H1 (cell line): ENCODE results near the gene ELMO3. TPM values are rescaled to one million over a fixed set of nuclear protein-coding genes. Genes with fewer than 3 reads are reported as not detected.

Experiments used
- CTCF ChIA-PET: fragments of 300-600 bp; sonication (Branson Sonifier 250); formaldehyde crosslinking; loops from one replicate; lab custom pipeline; 2021; ENCODE audit not compliant: partially characterized antibody; lab: Charles Lee
- POLR2A ChIA-PET: fragments of 300-600 bp; sonication (Branson Sonifier 250); formaldehyde crosslinking; loops from one replicate; lab custom pipeline; 2021; ENCODE audit warnings: inconsistent platforms; ENCODE audit not compliant: partially characterized antibody; lab: Charles Lee
- DNase-seq, 2 experiments: peaks; one replicate each; pipeline versions ENCODE4 v3.0.0 to v3.0.0-alpha.2; 2010 to 2022; ENCODE audit warnings: low spot score in 2 of 2, low read depth in 1 of 2, mixed read lengths in 1 of 2
- FAIRE-seq: peaks from 2 replicates; lab custom pipeline; 2011; peaks lifted over from hg19 to GRCh38; lab: Jason Lieb, UNC
- H2AFZ ChIP-seq: 2 replicates; pipeline ENCODE4 v1.8.1; 2012; ENCODE audit warnings: low read length, inconsistent platforms
- H2AK5ac ChIP-seq: 2 replicates; pipeline ENCODE4 v1.6.1; 2013; ENCODE audit warnings: low read depth, low read length
- H2BK120ac ChIP-seq: replicated peaks from 2 replicates; pipeline ENCODE3; 2013; ENCODE audit warnings: low read depth, low read length, inconsistent platforms
- H2BK12ac ChIP-seq: 2 replicates; pipeline ENCODE4 v1.6.1; 2013; ENCODE audit warnings: low read depth, low read length
- H2BK15ac ChIP-seq: 2 replicates; pipeline ENCODE4 v1.6.1; 2013; ENCODE audit warnings: low read length
- H2BK20ac ChIP-seq: 2 replicates; pipeline ENCODE4 v1.6.1; 2013; ENCODE audit warnings: low read length
- H2BK5ac ChIP-seq: 2 replicates; pipeline ENCODE4 v1.6.1; 2013; ENCODE audit warnings: low read depth, low read length
- H3K14ac ChIP-seq: 2 replicates; pipeline ENCODE4 v1.6.1; 2013; ENCODE audit warnings: inconsistent platforms; ENCODE audit not compliant: insufficient read length
- H3K18ac ChIP-seq: 2 replicates; pipeline ENCODE4 v1.6.1; 2013; ENCODE audit warnings: low read length; ENCODE audit errors: extremely low read depth
- H3K23ac ChIP-seq: 2 replicates; pipeline ENCODE4 v1.6.1; 2013; ENCODE audit warnings: inconsistent platforms; ENCODE audit not compliant: insufficient read length
- H3K23me2 ChIP-seq: 2 replicates; pipeline ENCODE4 v1.6.1; 2013; ENCODE audit warnings: low read depth, low read length
- H3K27ac ChIP-seq: 2 replicates; pipeline ENCODE4 v1.6.1; 2011; ENCODE audit warnings: low read depth, low read length, inconsistent platforms
- H3K27me3 ChIP-seq, 4 experiments: replicated peaks in 1 of 4; 1 replicate in 1 of 4; 2 replicates in 3 of 4; pipeline versions ENCODE4 v1.6.1 to v1.8.1; 2011 to 2013; ENCODE audit warnings: low read length in 3 of 4, mild to moderate bottlenecking in 3 of 4, inconsistent platforms in 2 of 4, mixed read lengths in 2 of 4, moderate library complexity in 1 of 4; ENCODE audit not compliant: control insufficient read depth in 3 of 4, insufficient read depth in 3 of 4; ENCODE audit errors: extremely low read depth in 1 of 4
- H3K36me3 ChIP-seq, 4 experiments: 2 replicates each; pipeline versions ENCODE4 v1.6.1 to v1.8.1; 2011 to 2013; ENCODE audit warnings: mild to moderate bottlenecking in 4 of 4, low read length in 3 of 4, moderate library complexity in 2 of 4, control low read depth in 1 of 4, inconsistent platforms in 1 of 4; ENCODE audit not compliant: insufficient read depth in 4 of 4, control insufficient read depth in 2 of 4
- H3K4ac ChIP-seq: replicated peaks from 2 replicates; pipeline ENCODE3; 2013; ENCODE audit warnings: low read length, low read depth, mixed read lengths, inconsistent platforms; ENCODE audit not compliant: insufficient read length
- H3K4me1 ChIP-seq, 4 experiments: replicated peaks in 1 of 4; 1 replicate in 1 of 4; 2 replicates in 3 of 4; pipeline versions ENCODE4 v1.6.1 to v1.8.1; 2011 to 2013; ENCODE audit warnings: low read length in 3 of 4, inconsistent platforms in 2 of 4, mixed read lengths in 1 of 4; ENCODE audit not compliant: insufficient read depth in 4 of 4, control insufficient read depth in 3 of 4
- H3K4me2 ChIP-seq, 2 experiments: 2 replicates each; pipeline versions ENCODE4 v1.6.1 to v1.8.1; 2011 to 2013; ENCODE audit warnings: low read depth in 2 of 2, low read length in 2 of 2, control low read depth in 1 of 2, inconsistent platforms in 1 of 2, mild to moderate bottlenecking in 1 of 2; ENCODE audit not compliant: insufficient read depth in 1 of 2
- H3K4me3 ChIP-seq, 4 experiments: fragments of 200-600, 300-600 bp in 1 of 4; sonication (generic), shearing (Covaris generic), sonication (Bioruptor Twin) in 1 of 4; 2 replicates each; pipeline versions ENCODE4 v1.5.1 to v1.8.1; 2011 to 2016; ENCODE audit warnings: low read length in 4 of 4, low read depth in 3 of 4, control low read depth in 2 of 4, inconsistent platforms in 2 of 4, mild to moderate bottlenecking in 2 of 4, mixed read lengths in 1 of 4, moderate library complexity in 1 of 4; ENCODE audit not compliant: insufficient read depth in 2 of 4; ENCODE audit errors: extremely low read depth in 1 of 4
- H3K56ac ChIP-seq: replicated peaks from 2 replicates; pipeline ENCODE3; 2013; ENCODE audit warnings: low read depth, mild to moderate bottlenecking, mixed read lengths, low read length, inconsistent platforms; ENCODE audit not compliant: insufficient read length
- H3K79me1 ChIP-seq: 2 replicates; pipeline ENCODE4 v1.6.1; 2013; ENCODE audit warnings: low read depth, low read length, control low read depth
- H3K79me2 ChIP-seq, 2 experiments: 2 replicates each; pipeline versions ENCODE4 v1.6.1 to v1.8.1; 2012 to 2013; ENCODE audit warnings: low read length in 2 of 2, mild to moderate bottlenecking in 2 of 2, inconsistent platforms in 1 of 2; ENCODE audit not compliant: insufficient read depth in 2 of 2, control insufficient read depth in 1 of 2
- H3K9ac ChIP-seq, 4 experiments: replicated peaks in 1 of 4; 1 replicate in 1 of 4; 2 replicates in 3 of 4; pipeline versions ENCODE4 v1.6.1 to v1.8.1; 2011 to 2013; ENCODE audit warnings: low read depth in 3 of 4, low read length in 3 of 4, control low read depth in 2 of 4, mild to moderate bottlenecking in 2 of 4, moderate library complexity in 2 of 4, inconsistent platforms in 1 of 4; ENCODE audit errors: extremely low read depth in 1 of 4
- H3K9me3 ChIP-seq, 2 experiments: 2 replicates each; pipeline versions ENCODE4 v1.6.1 to v1.8.1; 2012 to 2013; ENCODE audit warnings: mild to moderate bottlenecking in 2 of 2, moderate library complexity in 2 of 2, control low read depth in 1 of 2, inconsistent platforms in 1 of 2, low read depth in 1 of 2, low read length in 1 of 2, mixed read lengths in 1 of 2; ENCODE audit not compliant: insufficient read depth in 2 of 2
- H4K20me1 ChIP-seq, 2 experiments: replicated peaks in 1 of 2; 2 replicates each; pipeline versions ENCODE3 to v1.8.1; 2011 to 2013; ENCODE audit warnings: inconsistent platforms in 2 of 2, low read length in 2 of 2, mild to moderate bottlenecking in 1 of 2; ENCODE audit not compliant: insufficient read depth in 2 of 2, control insufficient read depth in 1 of 2
- H4K5ac ChIP-seq: 2 replicates; pipeline ENCODE4 v1.6.1; 2013; ENCODE audit warnings: low read length, low read depth, mixed read lengths, inconsistent platforms; ENCODE audit not compliant: insufficient read length
- H4K8ac ChIP-seq: 2 replicates; pipeline ENCODE4 v1.8.0; 2013; ENCODE audit warnings: mild to moderate bottlenecking, moderate library complexity, low read length, inconsistent platforms; ENCODE audit not compliant: insufficient read depth; ENCODE audit errors: extremely low read depth
- H4K91ac ChIP-seq: replicated peaks from 2 replicates; pipeline ENCODE3; 2013; ENCODE audit warnings: low read length, mixed read lengths, inconsistent platforms; ENCODE audit not compliant: insufficient read length
- CTCF ChIP-seq, 3 experiments: IDR thresholded peaks; 1 replicate in 2 of 3; 2 replicates in 1 of 3; pipeline versions ENCODE4 v1.5.1 to v1.6.1; 2011; ENCODE audit warnings: low read length in 3 of 3, mild to moderate bottlenecking in 3 of 3, inconsistent platforms in 2 of 3, low read depth in 1 of 3, moderate library complexity in 1 of 3; ENCODE audit not compliant: insufficient read depth in 1 of 3; ENCODE audit errors: control extremely low read depth in 1 of 3
- JUND ChIP-seq: IDR thresholded peaks from 2 replicates; pipeline ENCODE4 v1.6.1; 2011; ENCODE audit warnings: mild to moderate bottlenecking, improper control_type of control experiment, low read length
- WGBS, 2 experiments: shearing (Covaris generic) in 1 of 2; methylation state at CpG; one replicate each; pipeline versions ENCODE4 v1.1.6 to v1.1.7; 2013 to 2015; ENCODE audit warnings: low lambda C conversion rate in 2 of 2, mixed read lengths in 2 of 2, inconsistent platforms in 1 of 2, low coverage in 1 of 2, missing lambda C conversion rate in 1 of 2; ENCODE audit not compliant: insufficient replicate concordance in 2 of 2, insufficient coverage in 1 of 2, insufficient read length in 1 of 2; ENCODE audit errors: extremely low coverage in 1 of 2, missing lambda C conversion rate in 1 of 2; 5-methylcytosine and 5-hydroxymethylcytosine counted together
- polyA plus RNA-seq, 7 experiments: library from polyadenylated mRNA; depleted of rRNA in 3 of 7; stranded (reverse) in 5 of 7; unstranded in 2 of 7; fragments of >200 nt in 5 of 7; fragments of 200-250 nt in 2 of 7; gene quantifications; 1 replicate in 5 of 7; 2 replicates in 1 of 7; 4 replicates in 1 of 7; pipeline versions ENCODE4 v1.2.1 to v1.2.3, GENCODE V29; 2011 to 2013; ENCODE audit warnings: missing spikeins in 2 of 7, mixed read lengths in 2 of 7
- total RNA-seq: library from RNA; stranded (reverse); fragmentation: NEBNext Ultra II Directional; extraction: Animal tissue kit (Norgen Biotek cat#: 25700); gene quantifications from 2 replicates; pipeline ENCODE4 v1.2.1, GENCODE V29; 2021

Gene ELMO3
- total and polyA plus RNA-seq, 2 of the 8 experiments (the other 6 are each of a cell fraction or from before 2014, with no cell fraction given), result 9.6 to 10.9 TPM

DNA sequence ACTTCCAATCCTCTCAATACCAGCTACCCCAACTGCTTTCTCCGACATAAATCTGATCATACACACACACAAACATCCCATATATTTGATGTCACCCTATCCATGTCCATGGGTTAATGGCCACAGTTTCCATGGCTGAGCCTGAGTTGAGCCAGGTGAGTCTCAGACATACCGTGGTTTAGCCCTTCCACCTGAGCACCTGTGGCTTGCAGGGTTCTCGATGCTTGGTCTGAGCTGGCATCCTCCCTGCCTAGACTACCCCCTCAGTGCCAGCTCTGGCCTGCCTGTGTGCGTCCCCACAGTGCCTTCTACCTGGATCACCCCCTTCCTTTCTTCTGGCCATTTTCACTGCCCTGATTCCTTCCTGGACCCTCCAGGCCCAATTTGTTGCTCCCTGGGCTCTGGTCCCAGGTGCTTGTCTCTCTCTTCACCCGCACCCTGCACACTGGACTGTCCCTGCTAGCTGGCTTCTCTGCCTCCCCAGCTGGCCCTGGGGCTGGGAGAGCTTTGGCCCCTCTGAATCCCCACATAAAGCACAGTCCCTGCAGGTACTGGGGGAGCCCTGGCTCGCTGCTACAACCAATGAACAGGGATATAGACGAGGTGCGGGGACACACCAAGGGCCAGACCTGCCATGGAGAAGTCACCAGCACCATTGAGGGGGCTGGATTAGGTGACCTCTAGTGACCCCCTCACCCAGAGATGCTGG, 7.4 kb downstream of the ELMO3 start:
- FAIRE-seq, result no peak
- POLR2A ChIA-PET, result interaction anchor here (0.6 to 5.4 kb wide), 5 partner anchors 8 to 31 kb away, joined by 3 to 19 read pairs (median 3); partner anchors contain the start of gene TMEM208

More for the DNA sequence above, 7.4 kb downstream of the ELMO3 start:
- Histone ChIP-seq H2AK5ac (no peak overlapping the region), H2AFZ (no peak overlapping the region), H3K9ac (no peak overlapping the region), H3K18ac (no peak overlapping the region), H2BK5ac (no peak overlapping the region), H3K4ac (no peak overlapping the region), H2BK15ac (no peak overlapping the region), H3K56ac (no peak overlapping the region), H3K36me3 (peaks cover 0 to 3% (median 0%) of the 10 kb centered on the region in 4 experiments; a peak in 3 of 8 replicates), H3K23ac (no peak overlapping the region), H2BK12ac (no peak overlapping the region), H2BK120ac (no peak overlapping the region), H3K79me1 (no peaks in the 10 kb centered on the region), H3K4me1 (peaks cover 0 to 10% (median 1%) of the 10 kb centered on the region in 4 experiments; a peak in 2 of 7 replicates), H3K27me3 (peaks cover 0 to 2% (median 0%) of the 10 kb centered on the region in 4 experiments; a peak in 1 of 7 replicates), H4K5ac (no peak overlapping the region), H3K23me2 (no peaks in the 10 kb centered on the region), H3K4me3 (no peak overlapping the region), H3K4me2 (no peak overlapping the region), H3K27ac (no peak overlapping the region), H4K20me1 (peaks cover 0 to 2% of the 10 kb centered on the region in 2 experiments), H4K8ac (no peak overlapping the region), H3K79me2 (no peaks in the 10 kb centered on the region), H3K14ac (no peak overlapping the region), H3K9me3 (no peaks in the 10 kb centered on the region), H4K91ac (no peak overlapping the region), H2BK20ac (no peak overlapping the region)
- CTCF ChIA-PET, result no interaction called here
- no peak for DNase-seq
- WGBS, 2 experiments, result 89% methylated on average over 8 of the region's 8 CpGs; no CpG with 5 or more reads in 1 of the 2 experiments
- TF ChIP-seq JUND (no peak), CTCF (IDR thresholded peaks at IDR 0.05; ENCODE audit: control extremely low read depth in 1 of 3, insufficient read depth in 1 of 3, low read depth in 1 of 3, low read length in 3 of 3) (no peak)
